Activated gamma-delta T cell treated with anti-CD3 and anti-CD28 coated beads, Interleukin-2, amount 50 U/mL, for 16 hours (primary cell): Measurements from ENCODE around the gene MAP7.
"Not testable (repeated sequence)": the region's sequence is repeated elsewhere in the genome, so short reads cannot be mapped to it uniquely, and the experiment has no call there.

Experiments used
- DNase-seq: peaks from one replicate; pipeline ENCODE4 v3.0.0-alpha.2; 2020; ENCODE audit warnings: low read depth

The MAP7 gene

DNA sequence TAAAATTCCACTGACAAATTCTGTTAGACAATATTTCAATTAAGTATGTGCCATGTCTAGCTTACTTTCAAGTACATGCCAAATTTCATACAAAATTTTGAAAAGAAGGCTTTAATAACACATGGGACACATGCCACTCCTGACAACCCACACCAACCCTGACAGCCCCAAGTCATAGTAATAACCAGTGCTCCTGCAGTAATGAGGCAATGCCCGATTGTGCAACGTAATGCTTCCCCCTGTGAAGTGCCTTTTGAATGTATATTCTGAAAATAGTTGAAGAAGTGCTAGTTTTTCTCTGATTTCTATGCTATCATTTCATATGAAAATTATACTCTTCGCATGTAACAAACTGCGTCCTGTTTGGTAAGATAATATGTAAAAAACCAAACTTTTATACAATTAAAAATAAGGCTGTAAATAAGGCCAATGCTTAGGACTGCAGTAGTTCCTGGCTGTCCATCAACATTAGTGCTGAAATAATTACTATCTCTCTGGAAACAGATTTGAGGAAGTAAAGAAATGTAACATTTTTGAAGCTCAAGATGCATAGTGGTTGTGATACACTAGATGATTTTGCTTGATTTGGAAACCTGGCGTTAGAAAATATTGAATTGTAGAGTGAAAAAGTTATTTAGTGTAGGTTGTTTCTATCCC is 134.7 kb downstream of the MAP7 start:
- DNase-seq: no peak

GRCh38 chr6:136412410-136412809 is 137.8 kb downstream of the MAP7 start:
- no peak for DNase-seq

GRCh38 chr6:136411453-136412354 is 138.5 kb downstream of the MAP7 start:
- DNase-seq: no peak

- no peak for DNase-seq
These were observed 139.2 kb downstream of the MAP7 start for GRCh38 chr6:136411025-136411325.

DNA sequence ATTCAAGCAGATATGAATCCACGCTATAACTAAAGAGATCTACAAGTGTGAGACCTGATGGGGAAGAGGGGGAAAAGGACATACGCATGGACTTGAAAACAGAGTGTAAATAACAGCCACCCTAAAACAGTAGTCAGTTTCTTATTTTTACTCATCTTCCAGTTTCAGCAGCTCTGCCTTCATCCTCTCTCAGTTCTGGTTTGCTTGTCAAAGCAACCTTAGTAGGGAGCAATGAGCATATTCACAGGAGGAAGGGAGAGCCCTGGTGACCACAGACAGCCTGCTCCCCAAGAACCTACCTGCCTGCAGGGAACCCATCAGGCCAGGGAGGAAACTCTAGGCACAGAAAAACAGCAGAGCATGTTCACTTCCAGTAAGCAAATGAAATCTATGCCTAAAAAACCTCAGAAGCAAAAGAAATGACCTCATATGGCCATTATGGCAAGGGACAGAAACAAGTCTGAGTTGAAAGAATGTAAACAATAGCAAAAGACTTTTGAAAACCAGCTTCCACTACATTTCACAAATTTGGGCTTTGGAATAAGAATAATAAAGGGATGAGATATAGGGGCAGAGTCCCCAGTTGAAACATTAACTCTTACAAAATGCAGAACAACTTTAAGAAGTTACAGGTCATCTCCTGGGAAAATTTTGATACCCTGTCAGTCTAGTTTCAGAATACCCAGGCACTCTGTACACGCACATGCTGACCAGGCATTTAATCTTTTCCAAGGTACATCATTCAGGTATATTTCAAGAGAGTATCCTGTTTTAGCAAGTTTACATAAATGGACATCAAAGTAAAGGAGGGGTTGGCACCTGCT is 139.8 kb downstream of the MAP7 start:
- no peak for DNase-seq

DNA sequence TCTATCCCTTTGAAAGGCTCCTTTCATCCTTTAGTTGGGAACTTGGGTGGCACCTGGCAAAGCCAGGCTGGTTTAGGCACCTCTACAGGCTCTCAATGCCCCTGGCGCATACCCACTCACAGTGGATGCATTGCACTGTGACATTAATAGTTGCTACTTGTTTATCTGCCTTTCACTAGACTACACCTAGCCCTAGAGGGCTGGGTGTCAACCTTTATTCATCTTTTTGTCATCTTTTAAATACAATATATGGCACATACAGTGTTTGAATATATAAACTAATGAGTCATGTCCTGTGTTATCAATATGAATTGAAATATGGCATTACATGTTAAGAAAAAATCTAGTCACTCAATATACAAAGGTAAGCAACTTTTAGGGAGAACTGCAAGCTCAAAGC is 140.6 kb downstream of the MAP7 start:
- DNase-seq: no peak

DNA sequence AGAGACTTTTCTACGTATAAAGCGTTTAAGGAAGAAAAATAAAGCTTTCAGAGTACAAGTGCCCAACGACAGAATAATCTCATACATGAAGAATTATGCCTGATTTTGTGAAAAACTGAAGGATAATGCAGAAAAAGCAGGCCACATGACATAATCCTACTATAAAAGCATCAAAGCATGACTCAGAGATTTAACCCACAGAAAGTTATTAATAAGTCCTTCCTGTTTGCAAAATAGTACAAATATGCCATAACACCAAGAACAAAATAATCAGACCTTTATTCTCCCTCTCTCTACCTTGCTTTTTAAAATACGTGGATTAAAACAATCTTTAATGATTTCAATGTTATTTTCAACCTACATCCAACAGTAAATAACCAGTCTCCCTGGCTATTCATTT is 142.0 kb downstream of the MAP7 start:
- no peak for DNase-seq

- no peak for DNase-seq
These were observed 144.7 kb downstream of the MAP7 start for GRCh38 chr6:136405420-136406029.

DNA sequence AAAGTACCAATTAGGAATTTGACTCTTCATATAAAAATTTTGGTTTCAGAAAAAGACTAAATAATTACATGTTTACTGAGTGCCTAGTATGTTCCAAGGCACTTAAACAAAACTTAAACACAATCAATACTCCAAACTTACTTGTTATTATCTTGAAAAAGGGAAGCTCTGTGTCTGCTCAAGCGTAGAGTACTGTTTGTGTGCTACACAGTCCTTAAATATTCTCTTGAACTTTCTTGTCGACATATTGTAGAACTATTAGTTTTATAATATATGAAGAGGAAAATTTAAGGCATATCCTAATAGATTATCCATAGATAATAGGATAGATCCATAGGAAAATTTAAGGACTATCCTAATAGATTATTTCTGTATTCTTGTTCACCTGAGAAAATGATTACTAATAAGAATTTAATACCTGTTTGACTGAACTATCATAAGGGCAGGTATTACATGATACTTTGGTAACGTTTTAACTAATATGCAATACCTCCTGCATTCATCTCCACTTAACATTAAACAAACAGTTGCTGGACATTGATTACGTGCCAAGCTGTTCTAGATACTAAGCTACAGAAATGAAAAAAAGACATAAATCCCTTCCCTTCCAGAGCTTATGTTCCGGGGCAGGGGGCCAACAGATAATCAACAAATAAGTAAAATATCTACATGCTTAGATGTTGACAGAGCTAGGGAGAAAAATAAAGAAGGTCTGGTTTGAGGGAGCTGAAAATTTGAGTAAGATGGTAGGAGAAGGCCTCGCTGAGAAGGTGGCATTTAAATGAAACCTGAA is 145.4 kb downstream of the MAP7 start:
- DNase-seq: no peak

DNA sequence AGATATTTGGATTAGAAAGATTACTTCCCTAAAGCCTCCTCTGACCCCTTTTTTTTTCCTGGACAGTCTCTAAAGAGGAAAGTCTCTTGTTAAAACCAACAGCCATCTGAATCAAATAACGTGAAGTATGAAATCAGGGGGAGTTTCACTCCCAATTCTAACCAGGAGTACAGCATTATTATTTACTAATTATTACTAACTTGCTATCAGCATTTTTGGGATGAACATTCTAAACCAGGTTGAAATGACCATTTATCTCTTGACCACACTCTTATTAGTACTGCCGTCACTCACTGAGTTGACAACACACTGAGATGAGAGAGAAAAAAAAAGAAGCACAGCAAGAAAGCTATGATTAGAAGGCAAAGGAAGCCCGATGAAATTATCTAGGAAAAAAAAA is 146.2 kb downstream of the MAP7 start:
- no peak for DNase-seq

- DNase-seq: no peak
These were observed 146.9 kb downstream of the MAP7 start for GRCh38 chr6:136403110-136403980.

GRCh38 chr6:136401749-136402148 is 148.5 kb downstream of the MAP7 start:
- DNase-seq: no peak

GRCh38 chr6:136401236-136401635 is 149.0 kb downstream of the MAP7 start:
- not testable (repeated sequence) for DNase-seq

- no peak for DNase-seq
These were observed 151.8 kb downstream of the MAP7 start for GRCh38 chr6:136398453-136398852.

GRCh38 chr6:136396908-136397307 is 153.3 kb downstream of the MAP7 start:
- no peak for DNase-seq

DNA sequence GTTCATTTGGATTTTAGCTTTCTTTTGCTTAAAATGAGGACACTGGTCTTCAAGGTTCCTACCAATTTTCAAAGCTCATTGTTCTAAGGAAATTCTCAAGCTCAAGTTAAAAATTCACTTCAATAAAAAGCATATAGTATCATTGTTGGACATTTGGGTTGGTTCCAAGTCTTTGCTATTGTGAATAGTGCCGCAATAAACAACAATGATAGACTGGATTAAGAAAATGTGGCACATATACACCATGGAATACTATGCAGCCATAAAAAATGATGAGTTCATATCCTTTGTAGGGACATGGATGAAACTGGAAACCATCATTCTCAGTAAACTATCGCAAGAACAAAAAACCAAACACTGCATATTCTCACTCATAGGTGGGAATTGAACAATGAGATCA is 159.3 kb downstream of the MAP7 start:
- not testable (repeated sequence) for DNase-seq

GRCh38 chr6:136387316-136387715 is 162.9 kb downstream of the MAP7 start:
- no peak for DNase-seq

GRCh38 chr6:136383268-136383937 is 166.8 kb downstream of the MAP7 start:
- no peak for DNase-seq

- DNase-seq: no peak
These were observed 167.5 kb downstream of the MAP7 start for GRCh38 chr6:136382676-136383252.

- no peak for DNase-seq
These were observed 171.3 kb downstream of the MAP7 start for GRCh38 chr6:136378888-136379287.
